ENCODE data around the gene CFAP45.

- TF ChIP-seq CTCF (IDR thresholded peaks at IDR 0.05; ENCODE audit: low read depth, low read length, poor library complexity, severe bottlenecking), result no peak
- TF ChIP-seq EZH2phosphoT487 (IDR thresholded peaks at IDR 0.05; ENCODE audit: borderline replicate concordance, low read length), result no peak
Observed at GRCh38 chr1:159898527-159898926, 1.4 kb downstream of the CFAP45 start.

All from DOHH2 (cell line).